Measurements from ENCODE around the gene XYLT2. TPM values are rescaled to one million over a fixed set of nuclear protein-coding genes. Genes with fewer than 3 reads are reported as not detected.

The XYLT2 gene
- total and polyA plus RNA-seq, 2 of the 13 experiments (the other 11 are each of a cell fraction or from before 2014, with no cell fraction given), result 17.0 to 22.1 TPM

DNA sequence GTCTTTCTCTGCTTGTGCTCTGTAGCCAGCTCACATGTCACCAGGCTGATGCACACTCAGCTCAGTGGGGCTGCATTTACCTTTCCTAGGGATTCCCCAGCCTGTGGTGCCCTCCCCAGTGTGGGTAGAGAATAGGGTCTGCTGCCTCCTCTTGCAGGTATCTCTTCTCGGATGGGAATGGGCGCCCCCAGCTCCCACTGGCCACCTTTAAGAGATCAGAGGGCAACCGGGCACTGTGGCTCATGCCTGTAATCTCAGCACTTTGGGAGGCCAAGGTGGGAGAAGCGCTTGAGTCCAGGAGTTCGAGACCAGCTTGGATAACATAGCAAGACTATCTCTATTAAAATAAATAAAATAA lies 3.3 kb downstream of the XYLT2 start:
- TF ChIP-seq ZSCAN5A (CRISPR knock-in tag; IDR thresholded peaks at IDR 0.05; ENCODE audit: borderline replicate concordance) (no peak), ZBTB42 (CRISPR knock-in tag; IDR thresholded peaks at IDR 0.05) (no peak), ZNF274 (CRISPR knock-in tag; IDR thresholded peaks at IDR 0.05) (no peak), RAD51 (IDR thresholded peaks at IDR 0.05; ENCODE audit: borderline replicate concordance) (no peak), AGO1 (IDR thresholded peaks at IDR 0.05; ENCODE audit: low read depth, low read length, poor library complexity, severe bottlenecking) (peak; percentile 2), KMT2A (CRISPR knock-in tag; IDR thresholded peaks at IDR 0.05) (no peak), MEIS2 (CRISPR knock-in tag; IDR thresholded peaks at IDR 0.05) (no peak), AKAP8 (CRISPR knock-in tag; IDR thresholded peaks at IDR 0.05) (no peak)
- TF ChIP-seq, protein P1, sequence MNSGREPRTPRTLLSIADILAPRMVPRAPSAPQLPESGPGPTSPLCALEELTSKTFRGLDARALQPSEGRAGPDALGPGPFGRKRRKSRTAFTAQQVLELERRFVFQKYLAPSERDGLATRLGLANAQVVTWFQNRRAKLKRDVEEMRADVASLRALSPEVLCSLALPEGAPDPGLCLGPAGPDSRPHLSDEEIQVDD (CRISPR knock-in tag; IDR thresholded peaks at IDR 0.05; ENCODE audit: borderline replicate concordance), result no peak
- FAIRE-seq (no peak), ATAC-seq (no peak), DNase-seq (ENCODE audit: low spot score) (no peak)
- no TSS peak for BruUV-seq (replicated peaks)
- peaks cover 28% of the 10 kb centered on the region for H3K4me1 ChIP-seq (ENCODE audit: insufficient read depth, low read length)
- no peak overlapping the region for H3K4me2 ChIP-seq (ENCODE audit: low read depth, low read length)
- no peak overlapping the region for H3K4me3 ChIP-seq (replicated peaks in 1 of 3; ENCODE audit: insufficient read depth in 1 of 3, low read depth in 2 of 3, low read length in 3 of 3)
- CTCF ChIA-PET (ENCODE audit: low intra/inter-chr PET ratio, low total read pairs), result no interaction called here
- H3K9ac ChIP-seq (ENCODE audit: insufficient read depth, low read depth, low read length), result no peak overlapping the region
- intact Hi-C loops (cut with micrococcal nuclease; ENCODE audit: unreplicated experiment) (no loop called here), in situ Hi-C loops (cut with HindIII; ENCODE audit: extremely low pct_ligation_motif_present, low pct_unique_long_range_greater_than_20kb) (no loop called here)
- peaks cover 2 to 8% of the 10 kb centered on the region in 2 experiments; a peak in 4 of 5 replicates for H3K36me3 ChIP-seq (replicated peaks in 1 of 2; ENCODE audit: control insufficient read depth in 1 of 2, insufficient read depth in 2 of 2, low read length in 2 of 2)
- H3K79me2 ChIP-seq (ENCODE audit: insufficient read depth, low read length), result peaks cover 12% of the 10 kb centered on the region
- WGBS (ENCODE audit: low lambda C conversion rate), result 98% methylated on average over 5 of the region's 5 CpGs
- POLR2A ChIA-PET, result no interaction called here
- H3K27me3 ChIP-seq (ENCODE audit: control insufficient read depth in 1 of 2, insufficient read depth in 2 of 2, low read length in 2 of 2), result peaks cover 2 to 13% of the 10 kb centered on the region in 2 experiments; a peak in 4 of 5 replicates
- H2AFZ ChIP-seq (ENCODE audit: low read length), result no peak overlapping the region
- no peak overlapping the region for H3K27ac ChIP-seq (ENCODE audit: extremely low read length, insufficient read depth, low read length)
- no peaks in the 10 kb centered on the region for H4K20me1 ChIP-seq (ENCODE audit: insufficient read depth, low read length)
- no peaks in the 10 kb centered on the region for H3K9me3 ChIP-seq (ENCODE audit: low read length)

Data from HepG2 (cell line).